GM12878 (cell line): ENCODE measurements around the gene ZNF385A. TPM values are rescaled to one million over a fixed set of nuclear protein-coding genes. Genes with fewer than 3 reads are reported as not detected.

Experiments used
- ATAC-seq: fragments of 200-7000 bp; cut with Tn5 transposase; 3 replicates; pipeline ENCODE4 v1.9.1; 2020; ENCODE audit warnings: mild to moderate bottlenecking, moderate library complexity
- BruUV-seq: library from RNA; stranded (reverse); fragments of 400-500 nt; replicated peaks from 2 replicates; lab custom pipeline; 2021; lab: Mats Ljungman, UMichigan
- CTCF ChIA-PET: fragments of 300-600 bp; sonication (Branson Sonifier 250); formaldehyde crosslinking; extraction: SDS; loops from one replicate; lab custom pipeline; 2021; ENCODE audit warnings: inconsistent platforms; lab: Yijun Ruan, JAX
- POLR2A ChIA-PET: fragments of 350-600 bp; formaldehyde crosslinking; extraction: SDS; loops from one replicate; lab custom pipeline; 2021; ENCODE audit warnings: inconsistent platforms; lab: Charles Lee
- RAD21 ChIA-PET: fragments of 300-600 bp; sonication (Branson Sonifier 250); formaldehyde crosslinking; loops from one replicate; lab custom pipeline; 2023; ENCODE audit warnings: antibody characterized with exemption; ENCODE audit not compliant: unreplicated experiment; lab: Charles Lee
- SMC1A ChIA-PET: fragments of 300-600 bp; sonication (Branson Sonifier 250); formaldehyde crosslinking; loops from one replicate; lab custom pipeline; 2023; ENCODE audit not compliant: unreplicated experiment, uncharacterized antibody; lab: Charles Lee
- DNase-seq: peaks from one replicate; pipeline ENCODE4 v3.0.0-alpha.2; 2011; ENCODE audit warnings: low read depth, low spot score
- FAIRE-seq: peaks from 3 replicates; lab custom pipeline; 2011; peaks lifted over from hg19 to GRCh38; lab: Jason Lieb, UNC
- H2AFZ ChIP-seq: 2 replicates; pipeline ENCODE4 v1.6.0; 2011; ENCODE audit warnings: low read depth, low read length, control low read depth; ENCODE audit not compliant: control insufficient read depth
- H3K27ac ChIP-seq: 2 replicates; pipeline ENCODE4 v1.5.1; 2011; ENCODE audit warnings: control low read depth; ENCODE audit not compliant: control insufficient read depth, insufficient read depth
- H3K27me3 ChIP-seq, 2 experiments: replicated peaks in 1 of 2; 2 replicates each; pipeline versions ENCODE4 v1.6.0 to v1.6.1; 2011; ENCODE audit warnings: low read length in 1 of 2; ENCODE audit not compliant: control insufficient read depth in 2 of 2, insufficient read depth in 2 of 2
- H3K36me3 ChIP-seq, 2 experiments: 2 replicates each; pipeline ENCODE4 v1.5.1; 2011; ENCODE audit warnings: low read length in 1 of 2; ENCODE audit not compliant: control insufficient read depth in 2 of 2, insufficient read depth in 2 of 2
- H3K4me1 ChIP-seq: 2 replicates; pipeline ENCODE4 v1.6.1; 2011; ENCODE audit warnings: mild to moderate bottlenecking, low read length, moderate library complexity, mixed read lengths; ENCODE audit not compliant: control insufficient read depth, insufficient read depth
- H3K4me2 ChIP-seq: 2 replicates; pipeline ENCODE4 v1.6.0; 2011; ENCODE audit warnings: control low read depth; ENCODE audit not compliant: control insufficient read depth, insufficient read depth
- H3K4me3 ChIP-seq: fragments of 200-600 bp; sonication (generic); 2 replicates; pipeline ENCODE4 v1.5.1; 2016
- H3K79me2 ChIP-seq: 2 replicates; pipeline ENCODE4 v1.6.0; 2011; ENCODE audit warnings: low read length; ENCODE audit not compliant: control insufficient read depth, insufficient read depth
- H3K9ac ChIP-seq: 2 replicates; pipeline ENCODE4 v1.8.0; 2011; ENCODE audit warnings: low read length, control low read depth, mixed read lengths; ENCODE audit not compliant: control insufficient read depth, insufficient read depth
- H3K9me3 ChIP-seq: replicated peaks from 3 replicates; pipeline ENCODE4 v1.5.1; 2011; ENCODE audit warnings: mild to moderate bottlenecking, low read length; ENCODE audit not compliant: control insufficient read depth, insufficient read depth
- H4K20me1 ChIP-seq: 2 replicates; pipeline ENCODE4 v1.6.0; 2011; ENCODE audit not compliant: control insufficient read depth, insufficient read depth
- BACH1 ChIP-seq: fragments of 450-650 bp; IDR thresholded peaks from 2 replicates; pipeline ENCODE4 v1.6.1; 2017; ENCODE audit warnings: mild to moderate bottlenecking, borderline replicate concordance
- CBX5 ChIP-seq: sonication (generic); IDR thresholded peaks from 2 replicates; pipeline ENCODE4 v1.6.1; 2016; ENCODE audit warnings: low read depth, moderate library complexity, mild to moderate bottlenecking, inconsistent platforms
- ETV6 ChIP-seq, 2 experiments: fragments of 450-650 bp in 1 of 2; IDR thresholded peaks in 1 of 2; conservative IDR thresholded peaks in 1 of 2; 2 replicates each; pipeline ENCODE4 v1.6.1; 2014; ENCODE audit warnings: antibody characterized with exemption in 1 of 2, borderline replicate concordance in 1 of 2, low read depth in 1 of 2, mild to moderate bottlenecking in 1 of 2, moderate library complexity in 1 of 2
- KAT2A ChIP-seq: conservative IDR thresholded peaks from 2 replicates; pipeline ENCODE4 v1.6.1; 2011; ENCODE audit warnings: low read depth, low read length; ENCODE audit not compliant: control insufficient read depth
- MEF2B ChIP-seq: fragments of 450-650 bp; IDR thresholded peaks from 2 replicates; pipeline ENCODE4 v1.6.1; 2018; ENCODE audit warnings: mild to moderate bottlenecking, moderate library complexity; ENCODE audit not compliant: partially characterized antibody, poor library complexity, severe bottlenecking
- NRF1 ChIP-seq: conservative IDR thresholded peaks from 2 replicates; pipeline ENCODE4 v1.6.1; 2011; ENCODE audit warnings: mild to moderate bottlenecking, low read depth, low read length, improper control_type of control experiment
- PAX5 ChIP-seq: IDR thresholded peaks from 2 replicates; pipeline ENCODE4 v1.6.1; 2011; ENCODE audit warnings: low read depth, low read length, borderline replicate concordance
- SIX5 ChIP-seq: IDR thresholded peaks from 2 replicates; pipeline ENCODE4 v1.6.1; 2011; ENCODE audit warnings: mild to moderate bottlenecking, low read depth, low read length, moderate library complexity; ENCODE audit not compliant: severe bottlenecking
- ZZZ3 ChIP-seq: IDR thresholded peaks from 2 replicates; pipeline ENCODE4 v1.6.1; 2011; ENCODE audit warnings: low read depth; ENCODE audit not compliant: control insufficient read depth, insufficient read length
- WGBS: methylation state at CpG from one replicate; pipeline ENCODE4 v1.1.6; 2016; ENCODE audit warnings: low lambda C conversion rate; ENCODE audit not compliant: insufficient replicate concordance, insufficient coverage; ENCODE audit errors: missing lambda C conversion rate; 5-methylcytosine and 5-hydroxymethylcytosine counted together
- in situ Hi-C: fragments of 300-500 bp; cut with MboI; formaldehyde crosslinking; loops from 9 replicates; pipeline ENCODE4 v1.14.3; 2018; ENCODE audit warnings: mixed read lengths
- intact Hi-C: fragments of 100-400 bp; cut with micrococcal nuclease; formaldehyde crosslinking; loops from one replicate; pipeline ENCODE4 v1.14.2; 2022; ENCODE audit not compliant: unreplicated experiment
- polyA plus RNA-seq, 11 experiments: library from polyadenylated mRNA; depleted of rRNA in 4 of 11; unstranded in 6 of 11; stranded (reverse) in 5 of 11; fragments of >200 nt; fragmentation: Nextera tagmentation in 4 of 11; fragmentation: Illumina TruSeq in 1 of 11; extraction: Ambion mirVana in 4 of 11; extraction: Trizol in 1 of 11; gene quantifications; 1 replicate in 1 of 11; 2 replicates in 10 of 11; pipeline versions ENCODE4 v1.2.1 to v1.2.3, GENCODE V29; 2011 to 2016; ENCODE audit warnings: inconsistent platforms in 2 of 11, missing spikeins in 2 of 11, low read depth in 1 of 11
- total RNA-seq, 4 experiments: library from RNA; depleted of rRNA in 3 of 4; stranded (reverse); fragments of >200 nt in 3 of 4; fragmentation: Illumina TruSeq in 1 of 4; extraction: Trizol in 1 of 4; gene quantifications; 2 replicates each; pipeline versions ENCODE4 v1.2.1 to v1.2.3, GENCODE V29; 2013 to 2021
- TF ChIP-seq, protein P1 (sequence below): IDR thresholded peaks from 2 replicates; pipeline ENCODE4 v1.6.1; 2012; ENCODE audit warnings: low read depth, low read length, improper control_type of control experiment
- TF ChIP-seq, protein P2 (sequence below): fragments of 450-650 bp; IDR thresholded peaks from 2 replicates; pipeline ENCODE4 v1.6.1; 2014; ENCODE audit warnings: mild to moderate bottlenecking

The ZNF385A gene
- total and polyA plus RNA-seq, 10 of the 15 experiments (the other 5 are each of a cell fraction or from before 2014, with no cell fraction given), result 0.26 to 26.1 (median 4.9) TPM

DNA sequence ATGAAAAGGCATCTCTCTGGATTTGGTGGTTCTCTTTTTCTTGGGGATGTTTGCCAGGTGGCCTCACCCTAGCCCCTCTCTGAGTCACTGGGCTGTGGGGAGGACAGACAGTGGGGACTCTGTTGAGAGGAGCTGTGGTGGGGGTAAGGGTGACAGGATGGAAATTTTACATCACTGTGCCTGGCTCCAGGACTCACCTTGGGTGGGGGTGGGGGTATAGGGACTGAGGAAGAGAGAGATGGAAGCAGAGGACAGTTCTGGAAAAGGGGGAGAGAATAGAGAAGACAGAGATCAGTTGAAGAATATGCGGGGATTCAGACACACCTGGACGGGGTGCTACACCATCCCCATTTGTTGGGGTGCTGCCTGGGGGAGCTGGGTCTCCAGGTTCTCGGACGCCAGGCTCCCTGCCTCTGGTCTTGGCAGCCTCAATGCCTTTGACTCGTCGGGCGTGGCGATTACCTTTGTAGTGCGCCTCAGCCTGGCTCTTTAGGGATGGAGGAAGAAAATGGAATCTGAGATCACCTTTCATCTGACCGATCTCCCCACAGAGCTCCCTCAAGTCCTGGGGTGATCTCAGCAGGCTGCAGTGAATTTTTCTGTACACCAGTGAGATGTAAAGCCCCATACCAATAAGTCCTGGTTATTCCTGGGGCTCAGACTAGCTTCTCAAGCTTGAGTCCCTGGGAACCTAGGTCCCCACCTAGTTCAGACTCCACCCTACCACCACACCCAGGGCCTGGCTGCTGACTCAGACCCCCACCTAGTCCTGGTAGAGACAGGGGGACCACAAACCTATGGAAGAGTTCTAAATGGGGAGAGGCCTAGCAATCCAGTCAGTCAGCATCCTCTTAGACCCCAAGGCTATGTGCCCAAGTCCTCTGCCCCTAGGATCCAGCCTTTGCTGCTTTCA lies 10.6 kb downstream of the ZNF385A start:
- POLR2A ChIA-PET, result interaction anchor here (0.6 to 1.4 kb wide), 3 partner anchors 11 to 80 kb away, joined by 3 to 5 read pairs (median 3); partner anchors contain the start of gene ZNF385A
- SMC1A ChIA-PET, result interaction anchor here (0.9 kb wide), 1 partner anchor 16 kb away, joined by 3 read pairs; no protein-coding TSS in a partner anchor
- no peak overlapping the region for H3K27ac ChIP-seq
- FAIRE-seq, result no peak
- intact Hi-C loops, result loop anchor here (10.0 kb wide), 1 partner anchor 369 kb away; the partner anchor contains the start of genes HOXC8 and HOXC9
- H3K27me3 ChIP-seq, result no peaks in the 10 kb centered on the region
- no TSS peak for BruUV-seq
- TF ChIP-seq CBX5 (no peak), MEF2B (no peak), NRF1 (no peak), SIX5 (no peak), PAX5 (no peak), ZZZ3 (no peak), ETV6 (conservative IDR thresholded peaks at IDR 0.05 in 1 of 2, IDR thresholded peaks at IDR 0.05 in 1 of 2; ENCODE audit: borderline replicate concordance in 1 of 2, low read depth in 1 of 2) (no peak), BACH1 (no peak), KAT2A (no peak)
- TF ChIP-seq, protein P1, sequence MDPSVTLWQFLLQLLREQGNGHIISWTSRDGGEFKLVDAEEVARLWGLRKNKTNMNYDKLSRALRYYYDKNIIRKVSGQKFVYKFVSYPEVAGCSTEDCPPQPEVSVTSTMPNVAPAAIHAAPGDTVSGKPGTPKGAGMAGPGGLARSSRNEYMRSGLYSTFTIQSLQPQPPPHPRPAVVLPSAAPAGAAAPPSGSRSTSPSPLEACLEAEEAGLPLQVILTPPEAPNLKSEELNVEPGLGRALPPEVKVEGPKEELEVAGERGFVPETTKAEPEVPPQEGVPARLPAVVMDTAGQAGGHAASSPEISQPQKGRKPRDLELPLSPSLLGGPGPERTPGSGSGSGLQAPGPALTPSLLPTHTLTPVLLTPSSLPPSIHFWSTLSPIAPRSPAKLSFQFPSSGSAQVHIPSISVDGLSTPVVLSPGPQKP, result no peak
- TF ChIP-seq, protein P2, sequence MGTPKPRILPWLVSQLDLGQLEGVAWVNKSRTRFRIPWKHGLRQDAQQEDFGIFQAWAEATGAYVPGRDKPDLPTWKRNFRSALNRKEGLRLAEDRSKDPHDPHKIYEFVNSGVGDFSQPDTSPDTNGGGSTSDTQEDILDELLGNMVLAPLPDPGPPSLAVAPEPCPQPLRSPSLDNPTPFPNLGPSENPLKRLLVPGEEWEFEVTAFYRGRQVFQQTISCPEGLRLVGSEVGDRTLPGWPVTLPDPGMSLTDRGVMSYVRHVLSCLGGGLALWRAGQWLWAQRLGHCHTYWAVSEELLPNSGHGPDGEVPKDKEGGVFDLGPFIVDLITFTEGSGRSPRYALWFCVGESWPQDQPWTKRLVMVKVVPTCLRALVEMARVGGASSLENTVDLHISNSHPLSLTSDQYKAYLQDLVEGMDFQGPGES, result no peak
- RAD21 ChIA-PET, result interaction anchor here (1.6 kb wide), 1 partner anchor 15 kb away, joined by 5 read pairs; no protein-coding TSS in a partner anchor
- H3K9me3 ChIP-seq, result no peaks in the 10 kb centered on the region
- no peak for DNase-seq
- peaks cover 8% of the 10 kb centered on the region; the same call in 1 of the 2 replicates for H3K4me1 ChIP-seq
- no peak overlapping the region for H3K4me2 ChIP-seq
- H4K20me1 ChIP-seq, result no peaks in the 10 kb centered on the region
- no peak for ATAC-seq
- in situ Hi-C loops, result no loop called here
- no peaks in the 10 kb centered on the region for H3K79me2 ChIP-seq
- H3K9ac ChIP-seq, result no peak overlapping the region
- no peak overlapping the region for H2AFZ ChIP-seq
- H3K4me3 ChIP-seq, result no peak overlapping the region
- CTCF ChIA-PET, result interaction anchor here (0.8 to 1.9 kb wide), 6 partner anchors 12 to 158 kb away, joined by 3 to 5 read pairs (median 4); partner anchors contain the start of gene COPZ1
- no peaks in the 10 kb centered on the region for H3K36me3 ChIP-seq
- WGBS, result 86% methylated on average over 10 of the region's 10 CpGs
